Right lobe of liver (tissue), 6 donors: ENCODE results near the gene NME4. TPM values are rescaled to one million over a fixed set of nuclear protein-coding genes. Genes with fewer than 3 reads are reported as not detected.

ENCODE experiments used
- ATAC-seq, 4 donors: fragments of 200-7000 bp; cut with Tn5 transposase; one replicate each; pipeline ENCODE4 v1.9.1; 2020; ENCODE audit warnings: mild to moderate bottlenecking in 4 of 4, moderate library complexity in 4 of 4
- DNase-seq, 3 donors: peaks; one replicate each; pipeline ENCODE4 v3.0.0-alpha.2; 2020
- H3K27ac ChIP-seq, 3 donors: fragments of 200-600 bp; one replicate each; pipeline ENCODE4 v1.8.0; 2022
- H3K27me3 ChIP-seq, 2 donors: fragments of 200-600 bp; one replicate each; pipeline ENCODE4 v1.8.0; 2022
- H3K36me3 ChIP-seq, 4 donors: fragments of 200-600 bp; sonication (generic) in 1 of 4; one replicate each; pipeline versions ENCODE4 v1.5.1 to v1.8.0; 2017 to 2022; ENCODE audit warnings: control low read depth in 1 of 4
- H3K4me1 ChIP-seq, 4 donors: fragments of 200-600 bp; sonication (generic) in 1 of 4; one replicate each; pipeline versions ENCODE4 v1.5.1 to v1.8.0; 2017 to 2022; ENCODE audit warnings: control low read depth in 1 of 4
- H3K4me3 ChIP-seq, 3 donors: fragments of 200-600 bp; one replicate each; pipeline ENCODE4 v1.8.0; 2022
- H3K9me3 ChIP-seq, 4 donors: fragments of 200-600 bp; sonication (generic) in 1 of 4; one replicate each; pipeline versions ENCODE4 v1.5.1 to v1.8.0; 2017 to 2022; ENCODE audit warnings: control low read depth in 1 of 4
- CTCF ChIP-seq, 4 donors: fragments of 200-600 bp in 3 of 4; fragments of 450-650 bp in 1 of 4; IDR thresholded peaks; one replicate each; pipeline versions ENCODE4 v1.5.1 to v1.8.0; 2016 to 2022; ENCODE audit warnings: antibody characterized with exemption in 4 of 4, mild to moderate bottlenecking in 2 of 4
- POLR2A ChIP-seq: fragments of 450-650 bp; IDR thresholded peaks from one replicate; pipeline ENCODE4 v1.6.1; 2017; ENCODE audit warnings: antibody characterized with exemption, mild to moderate bottlenecking
- WGBS: methylation state at CpG from one replicate; pipeline ENCODE4 v1.1.6; 2018; ENCODE audit warnings: low coverage, low lambda C conversion rate; ENCODE audit not compliant: insufficient coverage; ENCODE audit errors: missing lambda C conversion rate; 5-methylcytosine and 5-hydroxymethylcytosine counted together
- intact Hi-C, 2 donors: fragments of 100-400 bp; cut with DNase I; formaldehyde crosslinking; loops; one replicate each; pipeline versions ENCODE4 v1.11.2 to v1.14.1; 2022
- total RNA-seq, 6 experiments: library from RNA; depleted of rRNA in 2 of 6; stranded (reverse); fragments of >200 nt in 2 of 6; fragmentation: NEBNext Ultra II Directional in 3 of 6; extraction: Animal tissue kit (Norgen Biotek cat#: 25700) in 3 of 6; gene quantifications; one replicate each; pipeline versions ENCODE4 v1.1.0 to v1.2.4, GENCODE V29; 2016 to 2023
- donor health status: DM: no; HTN: yes; CAD: no.
- donor health status: DM: no; HTN: no; CAD: no.
- donor health status: DM: no; HTN: no; CAD: no.
- donor health status: DM: no; HTN: yes; CAD: no.
- donor health status: DM: no; HTN: yes; CAD: no.

The NME4 gene
- total RNA-seq, 6 experiments from 2014 or later = 50.3 to 83.6 (median 61.0) TPM

- Histone ChIP-seq H3K27me3 (no peaks in the 10 kb centered on the region), H3K9me3 (no peaks in the 10 kb centered on the region), H3K27ac (peak overlapping the region in 1 of 3 donors; percentile 47), H3K4me1 (peaks cover 0 to 11% (median 2%) of the 10 kb centered on the region in 4 donors), H3K4me3 (peak overlapping the region; percentile 56 to 75 (median 75)), H3K36me3 (peaks cover 0 to 5% (median 0%) of the 10 kb centered on the region in 4 donors)
- TF ChIP-seq CTCF (IDR thresholded peaks at IDR 0.05) (no peak), POLR2A (no peak)
- intact Hi-C loops = no loop called here
- DNase-seq = peak in 2 of 3 donors; percentile 54 to 68
- 0% methylated on average over 12 of the region's 95 CpGs for WGBS
- ATAC-seq = no peak
These were observed 45.0 kb upstream of the NME4 start for GRCh38 chr16:351804-352520.

GRCh38 chr16:352547-353403 lies 44.2 kb upstream of the NME4 start, which contains the start of gene AXIN1:
Gene AXIN1 (minus strand): TSS chr16:352723. CDS start chr16:347025, 5,698 bp downstream.
- DNase-seq (peak; percentile 100), ATAC-seq (peak; percentile 92 to 96 (median 94))
- TF ChIP-seq POLR2A = peak; percentile 45
- TF ChIP-seq CTCF (IDR thresholded peaks at IDR 0.05) = peak; percentile 32 to 65 (median 47)
- Histone ChIP-seq H3K9me3 (no peaks in the 10 kb centered on the region), H3K4me1 (peaks cover 0 to 11% (median 2%) of the 10 kb centered on the region in 4 donors), H3K27me3 (no peaks in the 10 kb centered on the region), H3K36me3 (peaks cover 0 to 5% (median 0%) of the 10 kb centered on the region in 4 donors), H3K4me3 (peak within 1 kb of the TSS; percentile 56 to 75 (median 75)), H3K27ac (peak within 1 kb of the TSS in 1 of 3 donors; percentile 47)
- intact Hi-C loops = no loop called here
- WGBS = under 1% methylated on average over 74 of the region's 113 CpGs

GRCh38 chr16:353404-354290 lies 43.4 kb upstream of the NME4 start:
- peak overlapping the region in 1 of 3 donors; percentile 29 for H3K27ac ChIP-seq
- no peaks in the 10 kb centered on the region for H3K9me3 ChIP-seq
- H3K27me3 ChIP-seq = no peaks in the 10 kb centered on the region
- no peak for DNase-seq
- H3K36me3 ChIP-seq = peaks cover 0 to 5% (median 0%) of the 10 kb centered on the region in 4 donors
- peak overlapping the region; percentile 31 to 49 (median 41) for H3K4me3 ChIP-seq
- TF ChIP-seq POLR2A = no peak
- TF ChIP-seq CTCF (IDR thresholded peaks at IDR 0.05) = no peak
- ATAC-seq = no peak
- intact Hi-C loops = no loop called here
- peaks cover 0 to 11% (median 2%) of the 10 kb centered on the region in 4 donors for H3K4me1 ChIP-seq
- WGBS = no CpG with 5 or more reads among the region's 25 CpGs

GRCh38 chr16:354291-354881 lies 42.6 kb upstream of the NME4 start:
- DNase-seq = no peak
- no peak for TF ChIP-seq POLR2A
- no peak for TF ChIP-seq CTCF (IDR thresholded peaks at IDR 0.05)
- intact Hi-C loops = no loop called here

More at GRCh38 chr16:354291-354881, 42.6 kb upstream of the NME4 start:
- Histone ChIP-seq H3K36me3 (peaks cover 0 to 5% (median 0%) of the 10 kb centered on the region in 4 donors), H3K4me1 (peaks cover 0 to 11% (median 2%) of the 10 kb centered on the region in 4 donors), H3K4me3 (no peak overlapping the region), H3K27me3 (no peaks in the 10 kb centered on the region), H3K27ac (no peak overlapping the region), H3K9me3 (no peaks in the 10 kb centered on the region)
- WGBS = 95% methylated on average over 6 of the region's 12 CpGs
- ATAC-seq = no peak
